Neural cell (in vitro differentiated cells): ENCODE measurements around the gene ETV3L. TPM values are rescaled to one million over a fixed set of nuclear protein-coding genes. Genes with fewer than 3 reads are reported as not detected.

Source experiments
- H2AFZ ChIP-seq: fragments of 200-600, 300-800 bp; sonication (generic), shearing (Covaris generic); 2 replicates; pipeline ENCODE4 v1.6.0; 2014; ENCODE audit warnings: low read depth, mild to moderate bottlenecking, antibody characterized with exemption, low read length, moderate library complexity
- H3F3A ChIP-seq: fragments of 200-600 bp; shearing (Covaris generic); 2 replicates; pipeline ENCODE4 v1.6.1; 2016; ENCODE audit warnings: mild to moderate bottlenecking, moderate library complexity, mixed read lengths, antibody characterized with exemption, low read length; ENCODE audit not compliant: insufficient read depth, poor library complexity, severe bottlenecking
- H3K27ac ChIP-seq: fragments of 200-600, 300-800 bp; sonication (generic), shearing (Covaris generic); 2 replicates; pipeline ENCODE4 v1.5.1; 2014; ENCODE audit warnings: mild to moderate bottlenecking, low read length, moderate library complexity
- H3K27me3 ChIP-seq: fragments of 300-800, 200-600 bp; sonication (generic), shearing (Covaris generic); 2 replicates; pipeline ENCODE4 v1.6.0; 2014; ENCODE audit warnings: mild to moderate bottlenecking, low read depth, low read length, moderate library complexity; ENCODE audit not compliant: insufficient read depth
- H3K36me3 ChIP-seq: fragments of 300-800, 200-600 bp; sonication (generic), shearing (Covaris generic); 2 replicates; pipeline ENCODE4 v1.5.1; 2014; ENCODE audit warnings: mild to moderate bottlenecking, antibody characterized with exemption, low read length, moderate library complexity; ENCODE audit not compliant: insufficient read depth
- H3K4me2 ChIP-seq: fragments of 300-800, 200-600 bp; sonication (generic), shearing (Covaris generic); 2 replicates; pipeline ENCODE4 v1.6.0; 2014; ENCODE audit warnings: mild to moderate bottlenecking, low read length
- H3K4me3 ChIP-seq: fragments of 300-800, 200-600 bp; sonication (generic), shearing (Covaris generic); 2 replicates; pipeline ENCODE4 v1.5.1; 2014; ENCODE audit warnings: mild to moderate bottlenecking, low read length, moderate library complexity
- H3K79me2 ChIP-seq: fragments of 200-600 bp; shearing (Covaris generic); replicated peaks from 2 replicates; pipeline ENCODE4 v1.6.0; 2014; ENCODE audit warnings: mild to moderate bottlenecking, low read length, moderate library complexity; ENCODE audit not compliant: insufficient read depth
- H3K9ac ChIP-seq: fragments of 300-800, 200-600 bp; sonication (generic), shearing (Covaris generic); 2 replicates; pipeline ENCODE4 v1.6.1; 2016; ENCODE audit warnings: mild to moderate bottlenecking, low read length, mixed read lengths
- H3K9me2 ChIP-seq: fragments of 200-600 bp; shearing (Covaris generic); 2 replicates; pipeline ENCODE4 v1.6.1; 2016; ENCODE audit warnings: mild to moderate bottlenecking, low read length, mixed read lengths; ENCODE audit not compliant: insufficient read depth
- H3K9me3 ChIP-seq: fragments of 200-600, 300-800 bp; sonication (generic), shearing (Covaris generic); 2 replicates; pipeline ENCODE4 v1.6.1; 2016; ENCODE audit warnings: mild to moderate bottlenecking, mixed run types, low read length, moderate library complexity, mixed read lengths
- H4K20me1 ChIP-seq: fragments of 200-600 bp; shearing (Covaris generic); 2 replicates; pipeline ENCODE4 v1.6.1; 2016; ENCODE audit warnings: mild to moderate bottlenecking, mixed run types; ENCODE audit not compliant: insufficient read depth
- CTCF ChIP-seq: fragments of 450-650 bp; IDR thresholded peaks from 2 replicates; pipeline ENCODE4 v1.5.1; 2014; ENCODE audit warnings: antibody characterized with exemption, mild to moderate bottlenecking, moderate library complexity; ENCODE audit not compliant: poor library complexity, severe bottlenecking
- EP300 ChIP-seq: fragments of 450-650 bp; conservative IDR thresholded peaks from 2 replicates; pipeline ENCODE4 v1.6.1; 2014; ENCODE audit warnings: antibody characterized with exemption, mild to moderate bottlenecking, moderate library complexity; ENCODE audit not compliant: poor library complexity, severe bottlenecking
- EZH2 ChIP-seq: fragments of 200-600, 300-800 bp; shearing (Covaris generic), sonication (generic); IDR thresholded peaks from 2 replicates; pipeline ENCODE4 v1.6.1; 2014; ENCODE audit warnings: antibody characterized with exemption, low read length, borderline replicate concordance, mild to moderate bottlenecking; ENCODE audit not compliant: insufficient read depth, poor library complexity, severe bottlenecking
- MXI1 ChIP-seq: fragments of 450-650 bp; conservative IDR thresholded peaks from 2 replicates; pipeline ENCODE4 v1.6.1; 2014; ENCODE audit warnings: antibody characterized with exemption, mild to moderate bottlenecking; ENCODE audit not compliant: poor library complexity, severe bottlenecking
- POLR2AphosphoS5 ChIP-seq: IDR thresholded peaks from 2 replicates; pipeline ENCODE4 v1.6.1; 2012
- RAD21 ChIP-seq: fragments of 450-650 bp; conservative IDR thresholded peaks from 2 replicates; pipeline ENCODE4 v1.6.1; 2014; ENCODE audit warnings: antibody characterized with exemption, mild to moderate bottlenecking, moderate library complexity
- REST ChIP-seq: IDR thresholded peaks from 2 replicates; pipeline ENCODE4 v1.6.1; 2012; ENCODE audit warnings: borderline replicate concordance
- SMC3 ChIP-seq: fragments of 450-650 bp; conservative IDR thresholded peaks from 2 replicates; pipeline ENCODE4 v1.6.1; 2014; ENCODE audit warnings: antibody characterized with exemption, mild to moderate bottlenecking, moderate library complexity; ENCODE audit not compliant: poor library complexity
- TAF1 ChIP-seq: IDR thresholded peaks from 2 replicates; pipeline ENCODE4 v1.6.1; 2012; ENCODE audit warnings: low read depth
- polyA plus RNA-seq: library from polyadenylated mRNA; depleted of rRNA; stranded (reverse); fragments of >200 nt; gene quantifications from 2 replicates; pipeline ENCODE4 v1.2.3, GENCODE V29; 2014

Gene ETV3L
- polyA plus RNA-seq, 1 donor from 2014 or later = not detected

GRCh38 chr1:157092831-157093230 lies 6.8 kb downstream of the ETV3L start (continued):
- TF ChIP-seq EP300 = no peak

- Histone ChIP-seq H3K27me3 (no peaks in the 10 kb centered on the region), H3K36me3 (no peaks in the 10 kb centered on the region), H3K79me2 (no peaks in the 10 kb centered on the region), H3K9me3 (no peaks in the 10 kb centered on the region), H3K4me3 (no peak overlapping the region), H2AFZ (no peak overlapping the region), H3K4me2 (no peak overlapping the region), H3K27ac (no peak overlapping the region), H3F3A (no peaks in the 10 kb centered on the region), H4K20me1 (no peaks in the 10 kb centered on the region), H3K9ac (no peak overlapping the region), H3K9me2 (no peaks in the 10 kb centered on the region)
- TF ChIP-seq REST = no peak
- TF ChIP-seq EZH2 = no peak
- TF ChIP-seq TAF1 = no peak
- TF ChIP-seq EP300 = no peak
- no peak for TF ChIP-seq RAD21
- no peak for TF ChIP-seq SMC3
Observed at GRCh38 chr1:157091668-157092273, 7.8 kb downstream of the ETV3L start.

- no peaks in the 10 kb centered on the region for H3K36me3 ChIP-seq
- no peaks in the 10 kb centered on the region for H3K9me3 ChIP-seq
- H2AFZ ChIP-seq = no peak overlapping the region
- H4K20me1 ChIP-seq = no peaks in the 10 kb centered on the region
- TF ChIP-seq CTCF (no peak), EP300 (no peak), POLR2AphosphoS5 (no peak), TAF1 (no peak), MXI1 (no peak), EZH2 (no peak), SMC3 (no peak), REST (no peak), RAD21 (no peak)
- no peaks in the 10 kb centered on the region for H3K27me3 ChIP-seq
- H3K4me2 ChIP-seq = no peak overlapping the region
- no peak overlapping the region for H3K4me3 ChIP-seq
- H3K9ac ChIP-seq = no peak overlapping the region
- H3K9me2 ChIP-seq = no peaks in the 10 kb centered on the region
- H3K79me2 ChIP-seq = no peaks in the 10 kb centered on the region
- no peak overlapping the region for H3K27ac ChIP-seq
- H3F3A ChIP-seq = no peaks in the 10 kb centered on the region
Observed at GRCh38 chr1:157091186-157091585, 8.4 kb downstream of the ETV3L start.
